HTERT RPE-1 (cell line): ENCODE data around the gene SSR2.
"Not testable (repeated sequence)": the region's sequence is repeated elsewhere in the genome, so short reads cannot be mapped to it uniquely, and the experiment has no call there.

Experiments
- in situ Hi-C: fragments of 300-500 bp; cut with MboI; formaldehyde crosslinking; loops from 4 replicates; pipeline ENCODE4 v1.14.3; 2020; ENCODE audit warnings: low sequenced_read_pairs

SSR2 gene

DNA sequence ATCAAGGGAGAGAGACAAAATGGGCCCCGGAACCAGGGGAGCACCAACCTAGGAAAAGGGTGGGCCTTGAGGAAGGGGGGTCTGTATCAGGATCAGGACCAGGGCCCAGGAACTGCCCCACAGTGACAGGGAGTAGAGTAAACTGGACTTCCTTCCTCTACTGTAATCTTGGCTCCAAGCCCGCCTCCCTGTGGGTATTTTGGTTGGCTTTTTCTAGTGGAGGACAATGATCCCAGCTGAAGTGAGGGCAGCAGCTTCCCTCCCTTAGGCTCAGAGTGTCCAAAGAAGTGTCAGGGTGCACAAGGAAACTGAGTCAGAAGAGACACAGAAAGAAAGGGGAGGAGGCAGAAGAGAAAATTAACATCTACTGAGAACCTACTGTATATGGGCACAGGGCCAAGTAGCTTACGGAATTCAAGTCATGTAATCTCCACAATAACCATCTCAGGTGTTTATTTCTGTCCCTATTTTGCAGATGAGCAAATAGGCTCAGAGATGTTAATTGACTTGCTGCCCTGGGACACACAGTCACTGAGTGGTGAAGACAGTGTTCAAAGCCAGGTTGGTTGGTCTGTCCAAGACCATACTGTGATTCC is 28.0 kb upstream of the SSR2 start:
- in situ Hi-C loops = no loop called here

DNA sequence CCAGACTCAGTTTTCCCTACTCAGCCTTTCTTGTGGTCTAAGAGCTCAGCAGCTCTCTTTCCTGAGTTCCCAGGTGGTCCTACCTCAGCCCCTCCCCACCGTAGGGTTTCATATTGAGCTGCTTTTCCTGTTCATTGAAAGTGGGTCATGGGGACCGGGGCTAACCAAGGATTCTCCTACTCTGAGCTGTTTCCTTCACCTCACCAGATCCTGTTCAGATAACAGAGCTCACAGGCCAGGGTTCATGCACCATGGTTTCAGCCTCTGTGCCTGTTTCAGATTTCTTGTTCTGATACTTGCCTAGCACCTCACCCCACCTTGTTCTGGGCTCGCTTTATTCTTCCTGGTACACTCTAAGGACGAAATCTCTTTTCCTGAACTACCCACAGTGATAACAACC is 24.3 kb upstream of the SSR2 start:
- in situ Hi-C loops = no loop called here

DNA sequence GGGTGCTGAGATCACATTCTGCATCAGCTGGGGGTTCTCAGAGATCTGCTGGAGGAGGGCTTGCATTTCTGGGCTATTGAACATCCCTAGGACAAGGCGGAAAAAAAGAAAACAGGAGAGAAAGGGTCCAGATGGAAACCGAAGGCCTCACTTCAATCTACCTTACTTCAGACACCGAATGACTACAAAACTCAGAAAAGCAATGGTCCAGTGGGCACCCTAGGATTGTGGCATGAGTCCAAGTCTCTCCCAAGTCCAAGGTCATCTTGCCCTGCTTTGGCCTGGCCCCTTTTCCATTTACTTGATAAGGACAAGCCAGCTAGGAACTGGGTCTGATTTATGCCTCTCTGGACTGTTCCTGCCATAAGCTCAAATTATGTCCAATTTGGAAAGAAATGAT is 22.1 kb upstream of the SSR2 start:
- in situ Hi-C loops = no loop called here

DNA sequence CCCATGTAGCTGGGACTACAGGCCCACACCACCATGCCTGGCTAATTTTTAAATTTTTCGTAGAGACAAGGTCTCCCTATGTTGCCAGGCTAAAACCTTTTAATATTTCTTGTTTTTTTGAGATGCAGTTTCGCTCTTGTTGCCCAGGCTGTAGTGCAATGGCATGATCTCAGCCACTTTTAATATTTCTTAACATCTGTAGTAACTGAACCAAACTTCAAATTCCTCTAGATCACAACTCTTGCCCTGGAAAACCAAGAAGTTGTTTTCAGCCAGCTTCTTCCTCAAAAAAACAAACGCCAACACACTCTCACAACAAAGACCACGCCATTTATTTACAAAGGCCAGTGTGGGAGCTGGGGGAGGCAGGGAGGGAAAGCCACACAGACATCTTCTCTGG is 14.2 kb upstream of the SSR2 start:
- in situ Hi-C loops = not testable (repeated sequence)

DNA sequence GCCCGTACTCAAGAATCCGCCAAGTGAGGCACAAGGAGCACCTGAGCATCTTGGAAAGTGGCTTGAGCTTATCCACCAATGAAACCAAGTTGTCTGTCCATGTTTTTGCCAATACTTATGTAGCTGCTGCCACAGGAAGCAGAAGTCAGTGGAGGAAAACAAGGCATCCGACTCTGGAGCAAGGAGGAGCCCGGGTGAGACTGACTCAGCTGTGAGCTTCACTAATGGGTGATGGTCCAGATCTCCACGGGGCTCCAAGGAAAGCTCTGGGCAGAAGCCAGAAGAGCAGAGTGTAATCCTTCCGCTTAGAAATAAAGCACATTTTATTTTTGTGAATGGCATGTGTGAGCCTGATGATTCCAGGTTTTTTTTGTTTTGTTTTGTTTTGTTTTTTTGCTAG is 12.3 kb upstream of the SSR2 start:
- in situ Hi-C loops = no loop called here

DNA sequence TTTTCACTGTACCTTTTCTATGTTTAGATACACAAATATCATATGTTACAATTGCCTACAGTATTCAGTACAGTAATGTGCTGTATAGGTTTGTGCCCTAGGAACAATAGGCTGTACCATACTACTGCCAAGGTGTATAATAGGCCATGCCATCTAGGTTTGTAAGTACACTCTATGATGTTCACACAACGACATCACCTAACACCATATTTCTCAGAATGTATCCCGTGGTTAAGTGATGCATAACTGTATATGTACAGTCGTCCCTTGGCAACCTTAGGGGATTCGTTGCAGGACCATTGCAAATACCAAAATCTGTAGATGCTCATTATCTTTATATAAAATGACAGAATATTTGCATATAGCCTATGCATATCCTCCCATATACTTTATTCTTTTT is 5.8 kb upstream of the SSR2 start:
- in situ Hi-C loops = no loop called here

DNA sequence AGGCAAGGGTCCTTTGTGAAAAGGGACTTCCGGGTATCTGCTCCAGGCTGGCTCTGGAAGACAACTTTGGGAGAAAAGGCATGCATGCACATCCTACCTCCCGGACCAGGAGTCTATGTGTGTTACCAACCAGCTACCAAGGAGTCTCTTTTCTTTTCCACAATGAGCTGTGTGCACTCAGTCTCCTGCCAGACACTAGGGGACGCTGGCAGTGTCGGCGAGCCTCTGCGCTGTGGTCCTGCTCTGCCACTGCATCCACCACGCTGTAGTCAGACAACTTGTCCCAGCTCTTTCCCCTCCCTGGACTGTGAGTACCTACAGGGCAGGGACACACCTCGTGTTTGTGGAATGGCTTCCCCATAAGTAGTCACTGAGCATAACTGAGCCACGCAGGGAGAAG is 5.1 kb upstream of the SSR2 start:
- in situ Hi-C loops = no loop called here

DNA sequence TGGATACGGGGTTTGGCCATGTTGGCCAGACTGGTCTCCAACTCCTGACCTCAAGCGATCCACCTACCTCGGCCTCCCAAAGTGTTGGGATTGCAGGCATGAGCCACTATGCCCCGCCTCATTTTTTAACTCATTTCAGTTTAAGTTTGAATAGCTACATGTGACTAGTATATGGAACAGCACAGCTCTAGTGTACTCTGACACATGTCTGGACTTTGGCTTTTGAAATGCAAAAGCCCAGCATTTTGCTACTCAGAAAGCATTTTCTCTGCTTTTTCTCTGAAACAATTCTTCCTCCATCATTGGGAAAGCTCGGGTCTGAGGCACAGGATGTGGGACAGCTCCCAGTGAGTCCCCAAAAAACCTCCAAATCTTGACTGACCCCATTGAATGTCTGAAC is 4.0 kb upstream of the SSR2 start:
- in situ Hi-C loops = no loop called here

DNA sequence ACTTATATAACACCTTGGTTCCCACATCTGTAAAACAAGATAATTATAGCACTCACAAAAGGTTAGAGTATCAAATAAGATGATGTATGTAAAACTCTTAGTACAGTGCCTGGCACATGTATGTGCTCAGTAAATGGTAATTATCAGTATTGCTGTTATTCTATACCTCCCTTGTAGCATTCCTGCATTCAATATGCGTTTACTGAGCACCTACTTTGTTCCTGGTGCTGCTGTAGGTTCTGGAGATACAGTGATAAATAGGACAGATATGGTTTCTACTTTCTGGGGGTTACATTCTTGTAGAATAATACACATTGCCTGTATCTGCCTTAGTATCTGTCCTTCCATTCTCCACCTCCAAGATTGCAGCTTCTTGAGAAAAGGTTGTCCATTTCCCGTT is 1.2 kb upstream of the SSR2 start:
- in situ Hi-C loops = no loop called here

DNA sequence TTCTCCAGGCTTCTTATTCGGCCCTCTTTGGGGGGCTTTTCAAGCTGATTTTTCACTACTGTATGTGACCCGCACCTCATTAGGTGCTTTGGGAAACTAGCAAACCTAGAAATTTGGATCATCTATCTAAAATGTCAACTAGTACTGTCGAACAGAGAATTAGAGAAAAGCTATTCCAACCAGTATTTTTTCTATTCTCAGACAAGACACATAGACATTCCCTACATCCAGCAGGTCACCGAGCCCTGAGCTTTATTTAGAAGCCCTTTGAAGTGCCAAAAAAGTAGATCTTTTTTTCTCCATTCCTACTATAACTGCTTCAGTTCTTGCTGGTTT is 310 bp upstream of the SSR2 start:
- in situ Hi-C loops = no loop called here

DNA sequence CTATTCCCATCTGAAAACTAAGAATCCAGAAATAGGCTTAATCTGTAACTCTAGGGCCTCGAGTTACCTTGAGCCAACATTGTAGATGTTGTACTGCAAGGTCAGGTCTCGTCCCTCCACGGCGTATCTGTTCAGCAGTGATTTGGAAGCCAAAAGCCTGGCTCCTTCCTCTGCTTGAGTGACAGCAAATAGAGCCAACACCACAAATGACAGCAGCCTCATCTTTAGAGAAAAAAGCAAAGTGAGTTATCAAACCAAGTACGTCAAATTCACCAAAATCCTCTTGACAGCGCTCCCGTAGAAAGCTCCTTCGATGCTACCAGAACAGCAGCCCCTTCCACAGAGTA is 832 bp downstream of the SSR2 start:
- in situ Hi-C loops = no loop called here

DNA sequence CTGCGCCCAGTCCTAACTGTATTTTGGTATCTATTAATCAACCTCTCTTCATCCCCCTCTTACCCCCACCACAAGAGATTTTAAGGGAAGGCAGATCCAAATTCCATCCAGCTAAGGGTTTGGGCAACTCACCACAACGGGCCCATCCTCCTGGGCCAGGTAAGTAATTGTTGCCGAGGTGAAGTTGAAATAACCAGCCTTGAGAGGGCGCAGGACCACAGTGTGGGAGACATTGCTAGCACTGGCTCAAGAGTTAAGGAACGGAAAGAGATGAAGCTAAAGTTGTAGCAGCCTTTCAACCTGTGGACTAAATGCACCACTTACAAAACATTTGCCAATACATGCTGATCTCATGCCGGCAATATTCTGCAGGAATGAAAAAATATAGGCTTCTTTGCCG is 5.9 kb downstream of the SSR2 start:
- in situ Hi-C loops = no loop called here

DNA sequence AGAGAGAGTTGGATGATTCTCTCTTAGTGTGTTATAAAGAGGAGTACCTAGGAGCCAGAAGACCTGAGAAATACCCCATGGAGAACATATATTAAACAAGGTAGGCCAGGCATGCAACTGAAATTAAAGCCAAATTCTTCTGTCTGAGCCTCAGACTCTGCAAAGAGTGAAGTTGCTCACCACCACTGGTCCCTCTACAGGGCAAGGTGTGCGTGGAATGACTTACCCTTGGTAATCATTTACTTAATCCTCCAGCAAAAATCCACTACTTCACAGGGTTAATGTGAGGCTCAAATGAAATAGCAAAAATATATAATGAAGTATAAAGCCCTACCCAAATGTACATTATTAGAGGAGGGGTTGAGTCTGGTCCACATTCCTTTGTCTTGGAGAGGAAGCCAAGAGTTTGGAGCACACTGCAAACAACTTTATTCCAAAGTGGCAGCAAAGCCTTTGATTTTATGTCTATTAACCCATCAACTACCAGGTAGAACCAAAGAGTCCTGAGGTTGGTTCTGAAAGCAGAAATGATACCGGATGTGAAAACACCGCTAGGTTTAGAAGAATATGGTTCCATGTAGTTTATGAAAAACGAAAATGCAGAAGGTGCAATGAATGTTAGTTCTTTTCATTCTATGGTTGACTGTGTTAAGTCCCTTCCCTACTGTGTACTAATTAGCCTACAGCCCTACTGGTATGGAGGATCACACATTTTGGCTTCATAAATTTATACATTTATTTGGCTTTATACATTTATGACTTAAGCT is 8.5 kb downstream of the SSR2 start:
- in situ Hi-C loops = no loop called here

DNA sequence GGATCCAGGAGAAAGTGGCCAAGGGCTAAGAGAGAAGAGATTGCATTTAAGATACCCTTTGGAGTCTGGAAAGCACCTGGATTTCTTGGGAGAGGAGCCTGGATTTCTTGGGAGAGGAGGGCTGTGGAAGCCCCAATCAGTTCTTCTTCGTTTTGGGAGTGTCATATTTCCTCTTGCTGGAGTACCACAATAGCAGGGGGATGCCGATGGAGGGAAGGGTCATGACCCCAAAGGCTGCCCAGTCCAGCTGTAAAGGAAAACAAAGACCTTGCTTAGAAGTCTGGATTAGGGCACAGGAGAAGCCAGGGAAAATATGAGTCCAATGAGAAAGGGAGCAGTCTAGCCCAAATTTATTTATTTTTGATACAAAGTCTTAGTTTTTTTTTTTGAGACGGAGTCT is 11.3 kb downstream of the SSR2 start:
- in situ Hi-C loops = no loop called here

DNA sequence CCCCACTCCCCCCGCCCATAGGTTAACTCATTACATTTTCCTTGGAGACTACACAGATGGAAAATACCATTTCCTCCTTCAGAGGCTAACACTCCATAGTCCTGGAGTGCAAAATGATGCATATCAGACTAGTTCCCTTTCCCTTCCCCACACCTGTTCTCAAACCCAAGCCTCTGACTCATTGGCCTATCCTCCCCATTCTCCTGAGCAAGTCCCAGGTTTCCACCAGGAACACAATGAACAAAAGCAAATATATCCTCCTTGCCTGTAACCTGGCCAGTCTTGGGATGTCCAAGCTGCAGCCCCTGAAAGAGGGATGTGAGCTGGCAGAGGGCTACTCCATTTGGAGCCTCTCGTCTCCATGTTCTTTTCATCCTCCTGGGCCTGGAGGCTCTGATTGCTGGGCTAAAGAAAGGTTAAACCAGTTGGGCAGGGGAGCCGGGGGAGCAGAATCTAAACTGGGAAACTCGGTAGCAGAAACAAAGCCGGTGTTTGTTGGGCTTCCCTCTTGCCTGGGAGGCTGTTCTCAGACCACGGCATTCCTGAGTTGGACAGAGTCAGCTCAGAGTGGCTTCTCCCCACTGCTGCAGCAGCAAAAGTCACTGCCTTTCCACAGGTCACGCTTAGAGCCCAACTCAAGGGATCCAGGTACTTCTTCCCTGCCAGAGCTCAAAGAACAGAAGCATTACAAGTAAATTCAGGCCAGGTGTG is 13.9 kb downstream of the SSR2 start:
- in situ Hi-C loops = no loop called here

DNA sequence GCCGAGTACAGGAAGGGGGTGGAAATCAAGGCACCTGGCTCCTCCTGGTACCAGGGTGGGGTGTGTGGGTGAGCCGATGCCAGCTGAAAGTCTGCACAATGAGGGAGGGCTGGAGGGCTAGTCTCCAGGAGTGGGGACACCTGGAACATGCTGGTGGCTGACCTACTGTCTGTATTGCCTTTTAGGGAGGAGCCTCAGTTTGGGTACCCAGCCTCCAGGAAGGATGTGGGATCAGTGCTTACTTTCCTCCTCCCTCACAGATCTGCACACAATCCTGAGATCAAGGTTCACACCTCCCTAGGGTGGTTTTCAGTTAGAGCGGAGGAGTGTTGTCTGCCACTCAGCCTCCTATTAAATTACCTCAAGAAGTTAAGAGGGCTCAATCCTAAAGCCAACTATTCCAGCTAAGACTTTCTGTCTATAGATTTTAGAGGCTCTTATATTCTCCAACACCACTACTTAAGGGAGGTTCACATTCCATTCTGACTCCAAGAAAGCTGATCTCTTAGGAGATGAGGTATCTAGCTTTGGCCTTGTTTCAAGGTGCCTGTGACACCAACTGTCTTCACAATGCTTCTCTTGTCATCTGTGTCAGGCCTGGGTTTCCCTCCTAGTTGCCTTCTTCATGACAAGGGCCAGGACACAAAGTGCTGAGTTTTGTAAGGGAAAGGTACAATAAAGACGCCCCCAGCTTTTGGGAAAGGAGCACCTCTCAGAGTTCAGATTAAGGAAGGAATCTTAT is 15.7 kb downstream of the SSR2 start:
- in situ Hi-C loops = no loop called here

DNA sequence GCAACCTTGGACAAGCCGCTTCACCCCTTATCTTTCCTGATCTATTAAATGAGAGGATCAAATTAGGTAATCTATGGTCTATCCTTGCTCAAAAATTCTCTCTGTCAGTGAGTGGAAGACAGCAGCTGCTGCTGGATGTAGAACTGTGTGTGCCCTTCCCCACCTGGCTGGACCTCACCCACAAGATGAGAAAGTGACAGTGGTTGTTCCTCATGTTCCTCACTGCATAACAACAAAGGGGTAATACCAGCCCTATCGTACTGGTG is 16.9 kb downstream of the SSR2 start:
- in situ Hi-C loops = no loop called here

DNA sequence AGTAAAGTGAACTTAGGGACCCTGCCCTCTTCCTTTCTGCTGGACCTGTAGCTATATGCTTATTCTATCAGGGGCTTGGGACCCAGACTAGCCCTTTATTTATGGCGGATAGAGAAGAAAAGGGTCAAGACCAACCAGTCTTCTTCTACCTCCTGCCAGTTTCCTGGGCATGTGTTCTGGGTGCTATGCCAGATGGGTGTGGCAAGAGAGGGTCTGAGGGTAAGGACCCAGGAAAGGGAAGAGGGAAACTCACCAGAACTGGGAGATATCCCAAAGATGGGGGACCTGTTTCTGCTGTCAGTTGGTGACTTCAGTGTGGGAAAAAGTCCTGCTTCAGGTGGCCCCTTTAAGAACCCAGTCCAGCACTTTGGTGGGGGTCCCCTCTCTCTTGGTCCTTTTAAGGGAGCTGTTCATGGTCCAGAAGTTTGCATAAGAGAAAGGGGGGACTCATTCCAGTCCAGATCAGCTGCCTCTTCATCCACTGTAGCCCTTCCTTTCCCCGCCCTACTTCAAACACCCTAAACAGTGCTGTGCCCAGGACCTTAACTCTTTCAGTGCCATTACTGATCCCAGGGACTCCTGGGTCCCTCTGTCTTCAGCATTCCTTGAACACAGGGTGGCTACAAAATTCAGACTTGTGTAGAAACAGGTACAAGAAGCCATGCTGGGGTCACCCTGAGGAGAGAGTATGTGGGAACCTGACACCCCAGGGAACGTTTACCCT is 18.4 kb downstream of the SSR2 start:
- in situ Hi-C loops = no loop called here

DNA sequence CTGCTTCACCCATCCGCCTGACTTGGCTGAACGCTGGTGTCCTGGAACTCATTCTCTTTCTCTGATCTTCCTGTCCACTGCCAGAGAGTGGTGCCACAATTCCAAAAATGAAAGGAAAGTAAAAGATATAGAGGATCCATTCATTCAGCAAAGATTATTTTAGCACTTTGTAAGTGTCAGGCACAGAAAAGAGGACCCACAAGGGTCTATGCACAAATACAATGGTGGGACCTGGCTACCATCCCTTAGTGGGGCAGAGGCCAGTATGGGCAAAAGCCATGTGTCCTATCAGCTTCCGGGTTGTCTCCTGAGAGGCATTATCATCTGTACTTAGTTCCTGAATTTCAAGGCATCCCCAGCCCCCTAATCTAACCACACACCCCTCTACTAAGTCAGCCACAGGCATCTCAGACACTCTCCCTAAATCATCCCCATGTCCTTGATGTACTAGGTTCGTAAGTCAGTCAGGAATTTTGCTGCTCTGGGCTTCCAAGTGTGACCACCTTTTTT is 19.0 kb downstream of the SSR2 start:
- in situ Hi-C loops = no loop called here

DNA sequence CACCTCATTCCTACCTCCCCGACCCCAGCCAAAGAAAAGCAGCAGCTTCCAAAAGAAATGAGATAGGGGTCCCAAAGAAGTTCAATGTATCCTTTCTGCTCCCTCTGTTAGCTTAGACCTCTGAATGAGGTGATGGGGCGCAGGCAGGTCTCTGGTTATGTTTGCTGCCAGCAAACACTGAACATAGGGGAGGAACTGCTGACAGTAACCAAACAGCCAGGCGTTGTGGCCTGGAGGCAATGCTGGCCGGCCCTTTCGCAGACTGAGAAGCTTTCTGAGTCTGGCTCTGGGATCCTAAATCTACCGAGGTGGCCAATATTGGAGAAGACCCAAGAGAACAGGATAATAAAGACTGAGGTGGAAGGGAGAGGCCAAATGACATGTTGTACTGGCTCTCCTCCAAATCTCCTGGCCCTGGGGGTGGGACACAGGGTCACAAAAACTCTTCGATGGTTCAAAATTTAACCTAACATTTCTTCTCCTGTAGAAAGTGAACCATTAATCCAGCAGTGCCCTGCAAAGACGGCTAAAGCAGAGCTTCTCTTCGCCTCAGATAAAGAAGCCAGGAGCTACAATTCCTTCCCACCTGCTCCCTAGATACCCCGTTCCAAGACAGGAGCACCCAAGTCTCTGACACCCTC is 19.6 kb downstream of the SSR2 start:
- in situ Hi-C loops = no loop called here

DNA sequence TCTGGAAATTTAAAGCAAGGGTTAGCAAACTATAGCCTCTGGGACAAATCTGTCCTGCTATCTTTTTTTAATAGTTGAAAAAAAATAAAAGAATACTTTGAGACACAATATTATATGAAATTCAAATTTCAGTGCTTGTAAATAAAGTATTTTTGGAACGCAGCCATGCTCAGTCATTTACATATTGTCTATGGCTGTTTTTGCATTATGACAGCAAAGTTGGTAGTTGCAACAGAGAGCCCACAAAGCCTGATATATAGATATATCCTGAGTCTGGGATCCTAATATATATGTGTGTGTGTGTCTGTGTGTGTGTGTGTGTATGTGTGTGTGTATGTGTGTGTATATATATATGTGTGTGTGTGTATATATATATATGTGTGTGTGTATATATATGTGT is 20.8 kb downstream of the SSR2 start:
- in situ Hi-C loops = no loop called here
